IMR-90 (cell line): ENCODE data around the gene HSPG2. TPM values are rescaled to one million over a fixed set of nuclear protein-coding genes. Genes with fewer than 3 reads are reported as not detected.
"Not testable (repeated sequence)": the region's sequence is repeated elsewhere in the genome, so short reads cannot be mapped to it uniquely, and the experiment has no call there.

Source experiments
- ATAC-seq: fragments of 200-7000 bp; cut with Tn5 transposase; 2 replicates; pipeline ENCODE4 v1.9.1; 2020; ENCODE audit warnings: low read depth, mild to moderate bottlenecking, moderate library complexity
- BruUV-seq: library from RNA; stranded (reverse); fragments of 400-500 nt; replicated peaks from 2 replicates; lab custom pipeline; 2021; lab: Mats Ljungman, UMichigan
- CTCF ChIA-PET: fragments of 300-600 bp; formaldehyde crosslinking; extraction: SDS; loops from one replicate; lab custom pipeline; 2021; ENCODE audit warnings: antibody characterized with exemption; lab: Yijun Ruan, JAX
- POLR2A ChIA-PET: fragments of 300-600 bp; sonication (Branson Sonifier 250); formaldehyde crosslinking; loops from one replicate; lab custom pipeline; 2022; ENCODE audit warnings: antibody characterized with exemption; ENCODE audit not compliant: unreplicated experiment; lab: Charles Lee
- DNase-seq: peaks from one replicate; pipeline ENCODE4 v3.0.0; 2013
- H2AFZ ChIP-seq: replicated peaks from 2 replicates; pipeline ENCODE3; 2013; ENCODE audit warnings: low read length, mild to moderate bottlenecking; ENCODE audit not compliant: poor library complexity
- H2AK5ac ChIP-seq: 2 replicates; pipeline ENCODE4 v1.6.1; 2013; ENCODE audit warnings: low read depth, low read length, inconsistent platforms
- H2AK9ac ChIP-seq: replicated peaks from 2 replicates; pipeline ENCODE3; 2013; ENCODE audit warnings: mild to moderate bottlenecking, low read depth, low read length, moderate library complexity; ENCODE audit not compliant: poor library complexity
- H2BK120ac ChIP-seq: 2 replicates; pipeline ENCODE4 v1.6.1; 2013; ENCODE audit warnings: low read depth, low read length, inconsistent platforms
- H2BK15ac ChIP-seq: 3 replicates; pipeline ENCODE4 v1.6.1; 2013; ENCODE audit warnings: low read depth, low read length, inconsistent platforms
- H2BK20ac ChIP-seq: 2 replicates; pipeline ENCODE4 v1.6.1; 2013; ENCODE audit warnings: low read depth, mild to moderate bottlenecking, inconsistent platforms, low read length, moderate library complexity
- H2BK5ac ChIP-seq: 2 replicates; pipeline ENCODE4 v1.6.1; 2013; ENCODE audit warnings: mild to moderate bottlenecking, low read depth, low read length, inconsistent platforms; ENCODE audit not compliant: poor library complexity, severe bottlenecking
- H3K14ac ChIP-seq: replicated peaks from 2 replicates; pipeline ENCODE4 v1.6.1; 2013; ENCODE audit warnings: low read depth, low read length, inconsistent platforms
- H3K18ac ChIP-seq: 2 replicates; pipeline ENCODE4 v1.6.1; 2013; ENCODE audit warnings: low read depth, low read length, control low read depth
- H3K23ac ChIP-seq: 2 replicates; pipeline ENCODE4 v1.6.1; 2013; ENCODE audit warnings: low read depth, low read length, inconsistent platforms
- H3K27ac ChIP-seq: 2 replicates; pipeline ENCODE4 v1.5.1; 2013; ENCODE audit warnings: mild to moderate bottlenecking, control low read depth, low read length; ENCODE audit not compliant: insufficient read depth
- H3K27me3 ChIP-seq: 2 replicates; pipeline ENCODE4 v1.6.1; 2013; ENCODE audit warnings: low read length; ENCODE audit not compliant: control insufficient read depth, insufficient read depth
- H3K36me3 ChIP-seq: 2 replicates; pipeline ENCODE4 v1.6.1; 2013; ENCODE audit warnings: low read length, mixed read lengths; ENCODE audit not compliant: control insufficient read depth, insufficient read depth
- H3K4ac ChIP-seq: 2 replicates; pipeline ENCODE4 v1.6.1; 2013; ENCODE audit warnings: low read depth, low read length, inconsistent platforms
- H3K4me1 ChIP-seq: 2 replicates; pipeline ENCODE4 v1.6.1; 2013; ENCODE audit warnings: low read length, mixed read lengths; ENCODE audit not compliant: control insufficient read depth, insufficient read depth
- H3K4me2 ChIP-seq: 2 replicates; pipeline ENCODE4 v1.6.1; 2013; ENCODE audit warnings: low read depth, mild to moderate bottlenecking, control low read depth, low read length, moderate library complexity
- H3K4me3 ChIP-seq: 2 replicates; pipeline ENCODE4 v1.5.1; 2013; ENCODE audit warnings: low read depth, mild to moderate bottlenecking, control low read depth, low read length, moderate library complexity; ENCODE audit not compliant: insufficient read depth
- H3K56ac ChIP-seq: 2 replicates; pipeline ENCODE4 v1.6.1; 2013; ENCODE audit warnings: low read length, inconsistent platforms; ENCODE audit not compliant: insufficient read depth; ENCODE audit errors: extremely low read depth
- H3K79me1 ChIP-seq, 2 experiments: 2 replicates each; pipeline ENCODE4 v1.6.1; 2013; ENCODE audit warnings: low read length in 2 of 2, inconsistent platforms in 1 of 2, low read depth in 1 of 2
- H3K9ac ChIP-seq: 2 replicates; pipeline ENCODE4 v1.6.1; 2013; ENCODE audit warnings: low read depth, low read length, control low read depth
- H3K9me1 ChIP-seq: 2 replicates; pipeline ENCODE4 v1.6.1; 2013; ENCODE audit warnings: low read length, inconsistent platforms; ENCODE audit not compliant: insufficient read depth
- H3K9me3 ChIP-seq: 2 replicates; pipeline ENCODE4 v1.6.1; 2013; ENCODE audit warnings: low read length; ENCODE audit not compliant: control insufficient read depth, insufficient read depth
- H4K20me1 ChIP-seq: 2 replicates; pipeline ENCODE4 v1.6.1; 2013; ENCODE audit warnings: low read length, inconsistent platforms; ENCODE audit not compliant: insufficient read depth
- H4K5ac ChIP-seq: 2 replicates; pipeline ENCODE4 v1.6.1; 2013; ENCODE audit warnings: mild to moderate bottlenecking, low read depth, low read length, control low read depth
- H4K8ac ChIP-seq, 2 experiments: 2 replicates each; pipeline ENCODE4 v1.6.1; 2013; ENCODE audit warnings: low read depth in 2 of 2, low read length in 2 of 2, control low read depth in 1 of 2, inconsistent platforms in 1 of 2
- H4K91ac ChIP-seq: 2 replicates; pipeline ENCODE4 v1.6.1; 2013; ENCODE audit warnings: low read depth, low read length, inconsistent platforms; ENCODE audit not compliant: insufficient read depth
- FOS ChIP-seq: fragments of 150-350 bp; IDR thresholded peaks from 2 replicates; pipeline ENCODE4 v1.6.1; 2016; ENCODE audit warnings: low read depth, low read length
- USF2 ChIP-seq: fragments of 150-350 bp; IDR thresholded peaks from 2 replicates; pipeline ENCODE4 v1.6.1; 2017; ENCODE audit warnings: mild to moderate bottlenecking, antibody characterized with exemption, low read length, low read depth
- WGBS, 2 experiments: methylation state at CpG; one replicate each; pipeline versions ENCODE4 v1.1.5 to v1.1.7; 2013; ENCODE audit warnings: missing lambda C conversion rate in 2 of 2; ENCODE audit not compliant: insufficient read length in 1 of 2; ENCODE audit errors: extremely low coverage in 2 of 2; 5-methylcytosine and 5-hydroxymethylcytosine counted together
- dilution Hi-C: fragments of 300-500 bp; cut with HindIII; formaldehyde crosslinking; loops from one replicate; pipeline ENCODE4 v1.14.3; 2018; ENCODE audit warnings: low sequenced_read_pairs; ENCODE audit not compliant: unreplicated experiment
- in situ Hi-C: fragments of 300-500 bp; cut with MboI; formaldehyde crosslinking; loops from 3 replicates; pipeline ENCODE4 v1.14.3; 2019; ENCODE audit warnings: low sequenced_read_pairs, inconsistent platforms, mixed read lengths
- intact Hi-C: fragments of 100-400 bp; cut with micrococcal nuclease; formaldehyde crosslinking; loops from 2 replicates; pipeline ENCODE4 v1.10.0; 2022
- polyA plus RNA-seq, 3 experiments: library from polyadenylated mRNA; depleted of rRNA; stranded (reverse); fragments of >200 nt; gene quantifications; 2 replicates each; pipeline ENCODE4 v1.2.3, GENCODE V29; 2012; ENCODE audit warnings: low replicate concordance in 1 of 3
- total RNA-seq: library from RNA; depleted of rRNA; stranded (reverse); fragments of >200 nt; gene quantifications from 2 replicates; pipeline ENCODE4 v1.2.3, GENCODE V29; 2012

Gene HSPG2
- total and polyA plus RNA-seq, 2 of the 4 experiments (the other 2 are of a cell fraction) = 15.8 to 94.0 TPM

GRCh38 chr1:21942959-21943640 is 6.0 kb upstream of the HSPG2 start:
- H3K79me1 ChIP-seq, H4K91ac ChIP-seq, BruUV-seq, H3K36me3 ChIP-seq, H3K27me3 ChIP-seq, H3K4ac ChIP-seq, H2BK5ac ChIP-seq, H2BK120ac ChIP-seq, H2BK20ac ChIP-seq, H4K5ac ChIP-seq, H3K9me3 ChIP-seq, H3K23ac ChIP-seq, H4K20me1 ChIP-seq, H3K27ac ChIP-seq, H3K18ac ChIP-seq, H2AFZ ChIP-seq, CTCF ChIA-PET, intact Hi-C loops, H2BK15ac ChIP-seq, H2AK9ac ChIP-seq, H3K4me2 ChIP-seq, H3K4me3 ChIP-seq, H3K9ac ChIP-seq, H3K14ac ChIP-seq, H3K4me1 ChIP-seq, POLR2A ChIA-PET, H2AK5ac ChIP-seq, H4K8ac ChIP-seq, H3K56ac ChIP-seq, dilution Hi-C loops, in situ Hi-C loops: not testable (repeated sequence)
- 91% methylated on average over 5 of the region's 19 CpGs; no CpG with 5 or more reads in 1 of the 2 experiments for WGBS, 2 experiments
- DNase-seq = peak; percentile 63
- ATAC-seq = peak; percentile 13; the same call in 1 of the 2 replicates
- H3K9me1 ChIP-seq = peaks cover 15% of the 10 kb centered on the region
- TF ChIP-seq FOS = 0 out of 2 replicates have a peak, but pooled peaks have one; percentile 21
- peak; percentile 62 for TF ChIP-seq USF2
